RWPE2 (cell line): ENCODE measurements around the gene FAF1.

Experiments used
- ATAC-seq: fragments of 200-7000 bp; cut with Tn5 transposase; 3 replicates; pipeline ENCODE4 v1.9.1; 2021; ENCODE audit warnings: low read depth
- DNase-seq: peaks from one replicate; pipeline ENCODE4 v3.0.0-alpha.2; 2020; ENCODE audit warnings: low spot score
- H3K27ac ChIP-seq: fragments of 450-650 bp; 2 replicates; pipeline ENCODE4 v1.5.1; 2017; ENCODE audit warnings: mild to moderate bottlenecking; ENCODE audit not compliant: poor library complexity, severe bottlenecking
- H3K27me3 ChIP-seq: fragments of 250-450 bp; sonication (Bioruptor Pico); 2 replicates; pipeline ENCODE4 v1.5.1; 2021; ENCODE audit warnings: mild to moderate bottlenecking, moderate library complexity; ENCODE audit not compliant: insufficient read depth, poor library complexity, severe bottlenecking
- H3K36me3 ChIP-seq: fragments of 250-450 bp; sonication (Bioruptor Pico); 2 replicates; pipeline ENCODE4 v1.5.1; 2020; ENCODE audit warnings: low read depth, mild to moderate bottlenecking, moderate library complexity
- H3K4me1 ChIP-seq: fragments of 250-450 bp; sonication (Bioruptor Pico); 2 replicates; pipeline ENCODE4 v1.5.1; 2021; ENCODE audit warnings: mild to moderate bottlenecking, moderate library complexity; ENCODE audit not compliant: insufficient read depth, poor library complexity, severe bottlenecking
- H3K4me3 ChIP-seq: fragments of 250-450 bp; sonication (Bioruptor Pico); 2 replicates; pipeline ENCODE4 v1.5.1; 2021; ENCODE audit warnings: mild to moderate bottlenecking, moderate library complexity; ENCODE audit not compliant: severe bottlenecking
- H3K9me3 ChIP-seq: fragments of 250-450 bp; sonication (Bioruptor Pico); 2 replicates; pipeline ENCODE4 v1.5.1; 2021; ENCODE audit warnings: mild to moderate bottlenecking, moderate library complexity; ENCODE audit not compliant: severe bottlenecking
- TF ChIP-seq, protein P1 (sequence below): fragments of 450-650 bp; IDR thresholded peaks from one replicate; pipeline ENCODE4 v1.5.1; 2017; ENCODE audit warnings: mild to moderate bottlenecking, moderate library complexity; ENCODE audit not compliant: poor library complexity, severe bottlenecking

Gene FAF1

DNA sequence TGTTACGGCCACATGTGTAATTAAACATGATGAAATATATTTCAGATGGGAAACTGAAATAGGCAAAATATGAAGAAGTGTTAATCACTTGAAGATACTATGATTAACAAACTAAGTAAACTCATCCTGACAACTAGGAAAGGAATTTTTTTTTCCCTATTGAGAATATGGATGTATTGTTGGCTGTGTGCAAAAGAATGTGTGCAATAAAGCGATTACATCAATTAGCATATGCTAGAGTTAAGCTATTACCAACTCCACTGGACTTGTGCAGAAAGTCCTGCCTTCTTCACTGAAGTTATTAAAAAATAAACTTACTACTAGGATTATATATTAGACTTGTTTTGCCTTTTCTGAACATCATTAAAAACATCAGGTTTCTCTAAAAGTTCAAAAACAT lies 393.7 kb downstream of the FAF1 start:
- H3K9me3 ChIP-seq: no peaks in the 10 kb centered on the region
- H3K4me1 ChIP-seq: no peaks in the 10 kb centered on the region
- no peak overlapping the region for H3K27ac ChIP-seq
- H3K27me3 ChIP-seq: no peaks in the 10 kb centered on the region
- no peak overlapping the region for H3K4me3 ChIP-seq
- DNase-seq (no peak), ATAC-seq (no peak)
- TF ChIP-seq, protein P1, sequence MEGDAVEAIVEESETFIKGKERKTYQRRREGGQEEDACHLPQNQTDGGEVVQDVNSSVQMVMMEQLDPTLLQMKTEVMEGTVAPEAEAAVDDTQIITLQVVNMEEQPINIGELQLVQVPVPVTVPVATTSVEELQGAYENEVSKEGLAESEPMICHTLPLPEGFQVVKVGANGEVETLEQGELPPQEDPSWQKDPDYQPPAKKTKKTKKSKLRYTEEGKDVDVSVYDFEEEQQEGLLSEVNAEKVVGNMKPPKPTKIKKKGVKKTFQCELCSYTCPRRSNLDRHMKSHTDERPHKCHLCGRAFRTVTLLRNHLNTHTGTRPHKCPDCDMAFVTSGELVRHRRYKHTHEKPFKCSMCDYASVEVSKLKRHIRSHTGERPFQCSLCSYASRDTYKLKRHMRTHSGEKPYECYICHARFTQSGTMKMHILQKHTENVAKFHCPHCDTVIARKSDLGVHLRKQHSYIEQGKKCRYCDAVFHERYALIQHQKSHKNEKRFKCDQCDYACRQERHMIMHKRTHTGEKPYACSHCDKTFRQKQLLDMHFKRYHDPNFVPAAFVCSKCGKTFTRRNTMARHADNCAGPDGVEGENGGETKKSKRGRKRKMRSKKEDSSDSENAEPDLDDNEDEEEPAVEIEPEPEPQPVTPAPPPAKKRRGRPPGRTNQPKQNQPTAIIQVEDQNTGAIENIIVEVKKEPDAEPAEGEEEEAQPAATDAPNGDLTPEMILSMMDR: no peak
- H3K36me3 ChIP-seq: peaks cover 34% of the 10 kb centered on the region

DNA sequence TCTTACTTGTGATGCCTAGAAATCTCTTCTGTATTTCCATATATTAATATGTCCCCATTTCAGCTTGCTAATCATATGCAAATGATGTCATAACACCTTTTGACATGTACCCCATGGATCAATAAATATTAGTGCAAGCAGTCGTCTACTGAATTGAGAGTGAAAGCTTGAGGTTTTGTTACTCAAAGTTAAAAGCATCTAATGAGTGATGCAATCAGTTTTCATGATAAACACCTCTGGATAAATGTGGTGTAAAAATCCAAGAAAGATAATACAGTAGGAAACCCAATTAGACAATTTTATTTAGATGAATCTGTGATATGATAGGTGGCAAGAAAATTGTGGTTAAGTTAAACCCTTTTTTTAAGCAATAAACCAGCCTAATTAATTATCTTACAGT lies 395.6 kb downstream of the FAF1 start:
- Histone ChIP-seq H3K4me1 (no peaks in the 10 kb centered on the region), H3K27me3 (no peaks in the 10 kb centered on the region), H3K9me3 (no peaks in the 10 kb centered on the region), H3K36me3 (peaks cover 34% of the 10 kb centered on the region), H3K27ac (no peak overlapping the region), H3K4me3 (no peak overlapping the region)
- ATAC-seq (no peak), DNase-seq (no peak)
- TF ChIP-seq, protein P1: no peak

DNA sequence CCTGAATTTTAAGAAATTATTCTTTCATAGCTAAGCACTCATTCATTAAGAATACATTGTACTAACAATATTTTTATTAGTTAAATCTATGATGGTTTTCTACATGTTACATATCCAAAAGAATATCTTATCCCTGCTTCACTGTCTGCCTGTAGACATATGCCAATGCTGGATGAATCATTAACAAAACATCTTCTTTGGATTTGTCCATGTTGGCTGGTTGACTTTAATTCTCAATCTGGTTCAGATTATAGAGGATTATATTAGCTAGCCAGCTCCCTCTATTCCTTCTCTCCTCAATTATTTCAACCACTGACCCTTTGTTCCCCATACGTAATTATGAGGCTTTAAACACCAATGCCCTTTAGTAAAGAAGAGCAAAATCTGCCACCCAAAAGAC lies 398.0 kb downstream of the FAF1 start:
- no peaks in the 10 kb centered on the region for H3K9me3 ChIP-seq
- no peaks in the 10 kb centered on the region for H3K4me1 ChIP-seq
- no peak for DNase-seq
- no peak overlapping the region for H3K27ac ChIP-seq
- TF ChIP-seq, protein P1: no peak
- no peaks in the 10 kb centered on the region for H3K27me3 ChIP-seq
- H3K36me3 ChIP-seq: peaks cover 32% of the 10 kb centered on the region
- no peak overlapping the region for H3K4me3 ChIP-seq
- no peak for ATAC-seq

DNA sequence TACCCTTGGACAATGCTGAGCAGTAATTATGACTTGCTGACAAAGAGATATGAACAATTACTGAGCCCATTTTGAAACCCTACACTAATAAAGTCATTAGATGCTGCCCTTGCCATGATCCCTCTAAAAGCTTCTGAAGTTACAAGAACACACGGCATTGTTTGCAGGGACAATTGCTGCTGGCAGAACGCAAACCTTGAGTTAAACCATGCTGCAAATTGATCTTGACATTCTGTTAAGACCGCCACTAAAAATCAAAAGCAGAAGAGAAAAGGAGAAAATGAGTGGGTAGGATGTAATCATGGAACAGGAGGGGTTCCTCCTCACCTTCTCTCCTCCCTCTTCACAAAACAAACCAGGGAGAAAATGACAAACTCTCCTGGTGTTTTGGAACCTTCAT lies 400.6 kb downstream of the FAF1 start:
- no peak for DNase-seq
- Histone ChIP-seq H3K4me1 (no peaks in the 10 kb centered on the region), H3K36me3 (peaks cover 6% of the 10 kb centered on the region), H3K27ac (no peak overlapping the region), H3K9me3 (no peaks in the 10 kb centered on the region), H3K4me3 (no peak overlapping the region), H3K27me3 (no peaks in the 10 kb centered on the region)
- no peak for ATAC-seq
- TF ChIP-seq, protein P1: no peak

DNA sequence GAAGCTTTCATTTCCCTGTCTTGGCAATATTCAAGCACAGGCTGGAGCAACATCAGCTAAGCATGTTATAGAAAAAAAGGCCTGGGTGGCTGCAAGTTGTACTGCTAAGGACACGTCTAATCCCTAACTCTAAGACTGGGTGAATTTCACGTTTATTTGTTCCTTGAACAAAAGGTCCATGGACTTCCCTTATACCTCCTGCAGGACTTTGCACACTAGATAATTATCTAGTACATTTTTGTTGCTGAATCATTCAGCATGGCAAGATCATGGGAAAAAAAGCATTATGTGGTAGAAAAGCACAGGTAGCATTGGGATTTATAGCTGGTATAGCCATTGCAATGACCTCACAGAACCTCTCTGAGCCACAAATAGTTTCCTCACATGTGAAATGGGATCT lies 406.1 kb downstream of the FAF1 start:
- H3K4me3 ChIP-seq: no peak overlapping the region
- H3K36me3 ChIP-seq: no peaks in the 10 kb centered on the region; the same call in 1 of the 2 replicates
- ATAC-seq (no peak), DNase-seq (no peak)
- no peaks in the 10 kb centered on the region for H3K27me3 ChIP-seq
- no peak overlapping the region for H3K27ac ChIP-seq
- TF ChIP-seq, protein P1: no peak
- no peaks in the 10 kb centered on the region for H3K9me3 ChIP-seq
- no peaks in the 10 kb centered on the region for H3K4me1 ChIP-seq
